HL-60 (cell line): Measurements from ENCODE around the gene CLASP2.
A peak's percentile ranks its signal among the peaks of the same experiment; 100 is the strongest.

Experiments
- DNase-seq, 2 experiments: peaks; one replicate each; pipeline ENCODE4 v3.0.0-alpha.2; 2010 to 2020; ENCODE audit warnings: low read depth in 1 of 2, low spot score in 1 of 2
- H3K27ac ChIP-seq: fragments of 250-450 bp; sonication (Bioruptor Pico); replicated peaks from 2 replicates; pipeline ENCODE4 v1.5.1; 2020; ENCODE audit warnings: mild to moderate bottlenecking, moderate library complexity
- H3K27me3 ChIP-seq: fragments of 250-450 bp; sonication (Bioruptor Pico); 2 replicates; pipeline ENCODE4 v1.5.1; 2021; ENCODE audit warnings: mild to moderate bottlenecking, moderate library complexity; ENCODE audit not compliant: insufficient read depth, poor library complexity, severe bottlenecking
- H3K4me3 ChIP-seq: replicated peaks from 2 replicates; pipeline ENCODE4 v1.5.1; 2011; ENCODE audit warnings: mild to moderate bottlenecking, control low read depth, low read length; ENCODE audit not compliant: insufficient read depth
- GABPA ChIP-seq: IDR thresholded peaks from 2 replicates; pipeline ENCODE4 v1.6.1; 2012; ENCODE audit warnings: low read depth
- POLR2AphosphoS5 ChIP-seq: IDR thresholded peaks from 2 replicates; pipeline ENCODE4 v1.6.1; 2012; ENCODE audit warnings: low read depth
- SPI1 ChIP-seq: IDR thresholded peaks from 2 replicates; pipeline ENCODE4 v1.6.1; 2012; ENCODE audit warnings: low read depth, mild to moderate bottlenecking, borderline replicate concordance
- TF ChIP-seq, protein P1 (sequence below): IDR thresholded peaks from one replicate; pipeline ENCODE4 v1.5.1; 2011; ENCODE audit warnings: low read length, control low read depth, inconsistent platforms; ENCODE audit not compliant: insufficient read depth
- TF ChIP-seq, protein P2 (sequence below): IDR thresholded peaks from 2 replicates; pipeline ENCODE4 v1.6.1; 2012; ENCODE audit warnings: low read depth; ENCODE audit not compliant: insufficient replicate concordance

CLASP2 gene

DNA sequence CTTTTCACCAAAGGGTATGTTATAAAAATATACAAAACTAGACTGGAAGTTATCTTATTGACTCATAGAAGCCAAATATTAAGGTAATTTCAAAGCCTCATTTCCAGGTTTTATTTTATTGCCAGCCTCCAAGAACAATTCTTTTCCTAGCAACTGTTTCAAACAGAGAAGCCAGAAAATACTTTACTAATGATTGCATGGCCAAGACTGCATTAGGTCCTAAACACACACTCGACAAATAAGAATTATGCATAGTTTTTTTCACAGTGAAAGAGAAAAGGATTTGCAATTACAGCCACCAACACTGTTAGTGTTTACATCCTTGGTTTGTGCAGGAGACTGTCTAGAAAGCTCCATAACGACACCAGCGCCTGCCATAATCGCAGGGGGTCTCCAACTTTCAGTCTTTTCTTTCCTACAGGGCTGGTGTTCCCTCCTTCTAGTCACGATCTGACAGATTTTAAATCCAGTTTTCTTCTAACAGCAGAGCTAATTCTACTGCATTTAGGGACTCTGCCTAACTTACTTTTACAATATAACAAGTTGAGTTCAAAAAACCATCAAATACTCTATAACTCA, 58.1 kb downstream of the CLASP2 start:
- TF ChIP-seq POLR2AphosphoS5 = no peak
- no peak for TF ChIP-seq SPI1
- TF ChIP-seq, protein P1, sequence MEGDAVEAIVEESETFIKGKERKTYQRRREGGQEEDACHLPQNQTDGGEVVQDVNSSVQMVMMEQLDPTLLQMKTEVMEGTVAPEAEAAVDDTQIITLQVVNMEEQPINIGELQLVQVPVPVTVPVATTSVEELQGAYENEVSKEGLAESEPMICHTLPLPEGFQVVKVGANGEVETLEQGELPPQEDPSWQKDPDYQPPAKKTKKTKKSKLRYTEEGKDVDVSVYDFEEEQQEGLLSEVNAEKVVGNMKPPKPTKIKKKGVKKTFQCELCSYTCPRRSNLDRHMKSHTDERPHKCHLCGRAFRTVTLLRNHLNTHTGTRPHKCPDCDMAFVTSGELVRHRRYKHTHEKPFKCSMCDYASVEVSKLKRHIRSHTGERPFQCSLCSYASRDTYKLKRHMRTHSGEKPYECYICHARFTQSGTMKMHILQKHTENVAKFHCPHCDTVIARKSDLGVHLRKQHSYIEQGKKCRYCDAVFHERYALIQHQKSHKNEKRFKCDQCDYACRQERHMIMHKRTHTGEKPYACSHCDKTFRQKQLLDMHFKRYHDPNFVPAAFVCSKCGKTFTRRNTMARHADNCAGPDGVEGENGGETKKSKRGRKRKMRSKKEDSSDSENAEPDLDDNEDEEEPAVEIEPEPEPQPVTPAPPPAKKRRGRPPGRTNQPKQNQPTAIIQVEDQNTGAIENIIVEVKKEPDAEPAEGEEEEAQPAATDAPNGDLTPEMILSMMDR = no peak
- no peak for TF ChIP-seq GABPA
- TF ChIP-seq, protein P2, sequence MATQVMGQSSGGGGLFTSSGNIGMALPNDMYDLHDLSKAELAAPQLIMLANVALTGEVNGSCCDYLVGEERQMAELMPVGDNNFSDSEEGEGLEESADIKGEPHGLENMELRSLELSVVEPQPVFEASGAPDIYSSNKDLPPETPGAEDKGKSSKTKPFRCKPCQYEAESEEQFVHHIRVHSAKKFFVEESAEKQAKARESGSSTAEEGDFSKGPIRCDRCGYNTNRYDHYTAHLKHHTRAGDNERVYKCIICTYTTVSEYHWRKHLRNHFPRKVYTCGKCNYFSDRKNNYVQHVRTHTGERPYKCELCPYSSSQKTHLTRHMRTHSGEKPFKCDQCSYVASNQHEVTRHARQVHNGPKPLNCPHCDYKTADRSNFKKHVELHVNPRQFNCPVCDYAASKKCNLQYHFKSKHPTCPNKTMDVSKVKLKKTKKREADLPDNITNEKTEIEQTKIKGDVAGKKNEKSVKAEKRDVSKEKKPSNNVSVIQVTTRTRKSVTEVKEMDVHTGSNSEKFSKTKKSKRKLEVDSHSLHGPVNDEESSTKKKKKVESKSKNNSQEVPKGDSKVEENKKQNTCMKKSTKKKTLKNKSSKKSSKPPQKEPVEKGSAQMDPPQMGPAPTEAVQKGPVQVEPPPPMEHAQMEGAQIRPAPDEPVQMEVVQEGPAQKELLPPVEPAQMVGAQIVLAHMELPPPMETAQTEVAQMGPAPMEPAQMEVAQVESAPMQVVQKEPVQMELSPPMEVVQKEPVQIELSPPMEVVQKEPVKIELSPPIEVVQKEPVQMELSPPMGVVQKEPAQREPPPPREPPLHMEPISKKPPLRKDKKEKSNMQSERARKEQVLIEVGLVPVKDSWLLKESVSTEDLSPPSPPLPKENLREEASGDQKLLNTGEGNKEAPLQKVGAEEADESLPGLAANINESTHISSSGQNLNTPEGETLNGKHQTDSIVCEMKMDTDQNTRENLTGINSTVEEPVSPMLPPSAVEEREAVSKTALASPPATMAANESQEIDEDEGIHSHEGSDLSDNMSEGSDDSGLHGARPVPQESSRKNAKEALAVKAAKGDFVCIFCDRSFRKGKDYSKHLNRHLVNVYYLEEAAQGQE = no peak
- Histone ChIP-seq H3K27ac (peak overlapping the region; percentile 47; the same call in 1 of the 2 replicates), H3K27me3 (no peaks in the 10 kb centered on the region), H3K4me3 (no peak overlapping the region)
- DNase-seq = no peak

DNA sequence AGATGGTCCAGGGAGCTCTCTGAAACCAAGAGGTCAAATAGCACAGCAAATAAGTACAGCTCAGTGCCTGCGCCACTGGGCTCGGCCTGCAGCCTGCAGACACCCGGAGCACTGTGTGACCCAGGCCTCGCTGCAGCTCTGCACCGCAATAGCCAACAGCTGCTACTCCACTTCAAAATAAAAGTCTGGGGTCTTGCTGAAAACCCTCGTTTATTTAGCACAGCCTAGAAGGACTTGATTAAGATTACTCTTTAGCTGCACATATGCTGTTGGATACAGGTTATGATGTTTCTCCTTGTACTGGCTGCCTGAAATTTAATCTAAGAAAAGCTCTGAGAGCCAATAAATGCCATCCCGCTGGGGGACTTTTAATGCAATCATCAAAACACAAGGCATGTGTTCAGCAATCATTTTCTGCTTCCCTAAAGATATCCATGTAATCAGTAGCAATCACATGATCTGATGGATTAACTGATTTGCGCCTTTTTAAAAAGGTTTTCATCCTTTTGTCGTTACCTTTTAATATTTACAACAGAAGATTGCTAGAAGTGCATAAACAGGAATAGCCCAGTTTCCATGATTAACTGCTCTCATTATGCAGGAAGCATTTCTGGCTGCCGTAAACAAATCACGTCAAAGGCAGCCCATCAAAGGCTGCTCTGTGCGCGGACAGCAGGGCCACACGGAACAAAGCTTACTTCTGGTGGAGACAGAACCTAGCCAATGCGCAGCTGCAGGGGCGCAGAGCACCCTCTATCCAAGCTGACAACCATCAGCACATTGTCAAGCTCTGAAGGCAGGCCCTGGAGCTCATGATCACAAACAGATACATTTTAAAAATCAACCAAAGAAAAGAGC, 58.8 kb downstream of the CLASP2 start:
- Histone ChIP-seq H3K27me3 (no peaks in the 10 kb centered on the region), H3K4me3 (peak overlapping the region; percentile 23), H3K27ac (peak overlapping the region; percentile 47)
- peak in 1 of 2 experiments; percentile 71 for DNase-seq
- TF ChIP-seq, protein P1 = no peak
- 0 out of 2 replicates have a peak, but pooled peaks have one; percentile 35 for TF ChIP-seq POLR2AphosphoS5

DNA sequence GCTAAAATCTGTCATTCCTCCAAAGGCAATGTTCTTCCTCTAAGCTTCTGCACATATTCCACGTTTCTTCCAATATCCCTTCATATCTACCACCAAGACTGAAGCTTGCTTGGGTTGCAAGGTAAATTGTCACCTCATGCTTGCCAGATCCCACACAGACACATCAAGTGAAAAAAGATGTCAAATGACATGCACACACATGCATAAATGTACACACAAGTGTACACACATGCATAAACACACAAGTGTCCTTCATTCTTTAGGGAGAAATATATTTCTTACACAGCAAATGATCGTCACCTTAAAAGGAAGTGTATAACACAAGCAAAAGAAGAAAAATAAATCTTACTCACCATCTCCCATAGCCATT, 59.4 kb downstream of the CLASP2 start:
- Histone ChIP-seq H3K27ac (peak overlapping the region; percentile 47), H3K27me3 (no peaks in the 10 kb centered on the region), H3K4me3 (peak overlapping the region; percentile 23)
- no peak for DNase-seq
- TF ChIP-seq, protein P2 = no peak
- TF ChIP-seq POLR2AphosphoS5 = no peak
- TF ChIP-seq GABPA = no peak
- no peak for TF ChIP-seq SPI1
- TF ChIP-seq, protein P1 = no peak

DNA sequence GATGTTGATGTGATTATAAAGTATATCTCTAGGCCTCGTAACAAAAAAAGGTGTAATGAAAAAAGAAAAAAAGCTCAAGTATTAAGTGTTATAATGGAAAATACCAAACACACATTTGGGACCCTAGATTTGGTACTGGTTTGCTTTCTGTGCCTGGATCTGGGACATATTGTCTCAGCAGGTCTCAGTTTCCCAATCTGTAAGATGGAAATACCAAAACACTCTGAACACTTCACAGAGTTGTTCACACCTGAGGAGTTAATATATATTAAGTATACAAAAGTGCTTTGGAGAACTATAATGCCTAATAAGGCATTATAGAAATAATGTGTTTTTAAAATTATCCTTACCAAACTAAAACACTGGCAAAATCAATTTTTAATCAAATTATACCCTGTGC, 60.0 kb downstream of the CLASP2 start:
- no peak for DNase-seq
- H3K4me3 ChIP-seq = no peak overlapping the region
- no peaks in the 10 kb centered on the region for H3K27me3 ChIP-seq
- TF ChIP-seq GABPA (no peak), SPI1 (no peak)
- TF ChIP-seq, protein P2 = no peak
- H3K27ac ChIP-seq = no peak overlapping the region
